HepG2 (cell line): Measurements from ENCODE around the gene ROM1. TPM values are rescaled to one million over a fixed set of nuclear protein-coding genes. Genes with fewer than 3 reads are reported as not detected.

Source experiments
- CEBPG ChIP-seq: IDR thresholded peaks from 2 replicates; pipeline ENCODE4 v1.6.1; 2016
- ETV5 ChIP-seq: IDR thresholded peaks from 2 replicates; pipeline ENCODE4 v1.6.1; 2018; ENCODE audit warnings: missing biosample characterization, missing genetic modification reagents, inconsistent platforms, borderline replicate concordance
- GRHL1 ChIP-seq: sonication (generic); formaldehyde crosslinking; conservative IDR thresholded peaks from 2 replicates; pipeline ENCODE4 v1.8.0; 2022; ENCODE audit warnings: missing genetic modification reagents
- GTF3A ChIP-seq: sonication (generic); formaldehyde crosslinking; conservative IDR thresholded peaks from 2 replicates; pipeline ENCODE4 v1.4.0; 2020; ENCODE audit warnings: mild to moderate bottlenecking, missing genetic modification reagents
- HMG20B ChIP-seq: conservative IDR thresholded peaks from 2 replicates; pipeline ENCODE4 v1.6.1; 2016; ENCODE audit warnings: missing genetic modification reagents, missing compliant biosample characterization
- HMGA1 ChIP-seq: sonication (generic); formaldehyde crosslinking; conservative IDR thresholded peaks from 2 replicates; pipeline ENCODE4 v1.4.0; 2020; ENCODE audit warnings: missing genetic modification reagents
- KDM5A ChIP-seq: fragments of 200-600 bp; sonication (generic); IDR thresholded peaks from 2 replicates; pipeline ENCODE4 v1.7.0; 2018; ENCODE audit warnings: antibody characterized with exemption, mild to moderate bottlenecking, low read length, borderline replicate concordance
- MYC ChIP-seq: sonication (generic); formaldehyde crosslinking; IDR thresholded peaks from 2 replicates; pipeline ENCODE4 v1.9.0; 2021; ENCODE audit warnings: missing genetic modification reagents, borderline replicate concordance
- PLRG1 ChIP-seq: fragments of 450-650 bp; conservative IDR thresholded peaks from 2 replicates; pipeline ENCODE4 v1.6.1; 2016
- YEATS4 ChIP-seq: sonication (generic); formaldehyde crosslinking; IDR thresholded peaks from 2 replicates; pipeline ENCODE4 v1.4.0; 2020; ENCODE audit warnings: missing genetic modification reagents, borderline replicate concordance
- polyA plus RNA-seq, 8 experiments: library from polyadenylated mRNA; depleted of rRNA in 3 of 8; stranded (reverse) in 7 of 8; unstranded in 1 of 8; fragments of >200 nt; fragmentation: Illumina TruSeq in 4 of 8; extraction: Trizol in 4 of 8; gene quantifications; 2 replicates each; pipeline versions ENCODE4 v1.2.1 to v1.2.3, GENCODE V29; 2011 to 2016; ENCODE audit warnings: low read depth in 4 of 8, missing spikeins in 1 of 8, mixed read lengths in 1 of 8; ENCODE audit not compliant: insufficient read depth in 1 of 8
- total RNA-seq, 5 experiments: library from RNA; depleted of rRNA; stranded (reverse); fragments of >200 nt; fragmentation: Illumina TruSeq; extraction: Trizol; gene quantifications; 2 replicates each; pipeline ENCODE4 v1.2.3, GENCODE V29; 2016; ENCODE audit warnings: low read depth in 1 of 5
- TF ChIP-seq, protein P1 (sequence below): IDR thresholded peaks from 2 replicates; pipeline ENCODE4 v1.6.1; 2016; ENCODE audit warnings: mild to moderate bottlenecking
- TF ChIP-seq, protein P2 (sequence below): sonication (generic); formaldehyde crosslinking; IDR thresholded peaks from 2 replicates; pipeline ENCODE4 v1.4.0; 2020; ENCODE audit warnings: missing genetic modification reagents
- TF ChIP-seq, protein P3 (sequence below): sonication (generic); formaldehyde crosslinking; IDR thresholded peaks from 2 replicates; pipeline ENCODE4 v1.9.0; 2022; ENCODE audit warnings: missing genetic modification reagents, mild to moderate bottlenecking, borderline replicate concordance
- TF ChIP-seq, protein P4 (sequence below): sonication (generic); formaldehyde crosslinking; IDR thresholded peaks from 2 replicates; pipeline ENCODE4 v1.4.0; 2020; ENCODE audit warnings: missing genetic modification reagents, borderline replicate concordance
- TF ChIP-seq, protein P5 (sequence below): sonication (generic); formaldehyde crosslinking; IDR thresholded peaks from 2 replicates; pipeline ENCODE4 v1.4.0; 2020; ENCODE audit warnings: missing genetic modification reagents, borderline replicate concordance
- TF ChIP-seq, protein P6 (sequence below): sonication (generic); formaldehyde crosslinking; IDR thresholded peaks from 2 replicates; pipeline ENCODE4 v1.8.0; 2022; ENCODE audit warnings: mild to moderate bottlenecking, missing genetic modification reagents, moderate library complexity

The ROM1 gene
- total and polyA plus RNA-seq, 2 of the 13 experiments (the other 11 are each of a cell fraction or from before 2014, with no cell fraction given): 1.2 to 2.4 TPM

DNA sequence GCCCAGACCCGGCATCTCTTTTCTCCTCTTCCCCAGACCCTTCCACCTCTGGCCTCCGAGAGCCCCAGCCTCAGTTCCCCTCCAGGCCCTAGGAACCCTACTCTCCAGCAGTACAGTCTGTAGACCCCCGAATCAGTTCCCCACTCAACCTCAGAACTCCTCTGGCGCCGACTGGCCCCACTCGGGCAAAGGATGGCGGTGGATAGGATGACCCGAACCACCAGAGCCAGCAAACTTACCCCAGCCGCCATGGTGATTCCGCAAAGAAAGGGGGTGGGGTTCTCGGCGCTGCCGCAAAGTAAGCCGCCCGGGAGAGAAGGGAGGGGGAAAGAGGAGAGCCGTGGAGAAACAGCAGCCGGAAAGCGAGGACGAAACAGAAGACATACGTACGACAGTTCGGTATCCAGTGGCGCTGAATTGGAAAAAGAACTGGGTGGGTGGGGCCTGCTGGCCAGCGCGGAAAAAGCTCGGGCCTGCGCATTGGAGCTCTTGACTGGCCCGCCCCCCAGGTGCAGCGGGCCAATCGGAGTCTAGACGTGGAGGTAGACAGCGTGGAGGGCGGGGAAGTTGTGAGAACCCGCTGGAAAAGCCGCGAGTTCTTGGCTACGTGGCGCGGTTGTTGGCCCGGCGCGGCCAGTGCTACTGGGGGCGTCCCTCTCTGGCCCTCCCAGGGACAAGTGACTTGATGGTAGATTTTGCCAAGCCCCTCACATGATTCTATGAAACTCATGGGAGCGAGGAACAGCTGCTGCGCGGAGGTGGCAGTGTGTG lies 39.3 kb upstream of the ROM1 start, which contains the start of gene EEF1G (continued):
- TF ChIP-seq, protein P1, sequence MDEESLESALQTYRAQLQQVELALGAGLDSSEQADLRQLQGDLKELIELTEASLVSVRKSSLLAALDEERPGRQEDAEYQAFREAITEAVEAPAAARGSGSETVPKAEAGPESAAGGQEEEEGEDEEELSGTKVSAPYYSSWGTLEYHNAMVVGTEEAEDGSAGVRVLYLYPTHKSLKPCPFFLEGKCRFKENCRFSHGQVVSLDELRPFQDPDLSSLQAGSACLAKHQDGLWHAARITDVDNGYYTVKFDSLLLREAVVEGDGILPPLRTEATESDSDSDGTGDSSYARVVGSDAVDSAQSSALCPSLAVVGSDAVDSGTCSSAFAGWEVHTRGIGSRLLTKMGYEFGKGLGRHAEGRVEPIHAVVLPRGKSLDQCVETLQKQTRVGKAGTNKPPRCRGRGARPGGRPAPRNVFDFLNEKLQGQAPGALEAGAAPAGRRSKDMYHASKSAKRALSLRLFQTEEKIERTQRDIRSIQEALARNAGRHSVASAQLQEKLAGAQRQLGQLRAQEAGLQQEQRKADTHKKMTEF (CRISPR knock-in tag): peak; percentile 47; the same call in 1 of the 2 replicates
- TF ChIP-seq CEBPG (CRISPR knock-in tag): no peak
- TF ChIP-seq KDM5A: peak; percentile 93; the same call in 1 of the 2 replicates
- TF ChIP-seq, protein P2, sequence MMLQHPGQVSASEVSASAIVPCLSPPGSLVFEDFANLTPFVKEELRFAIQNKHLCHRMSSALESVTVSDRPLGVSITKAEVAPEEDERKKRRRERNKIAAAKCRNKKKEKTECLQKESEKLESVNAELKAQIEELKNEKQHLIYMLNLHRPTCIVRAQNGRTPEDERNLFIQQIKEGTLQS (CRISPR knock-in tag): no peak
- TF ChIP-seq, protein P3, sequence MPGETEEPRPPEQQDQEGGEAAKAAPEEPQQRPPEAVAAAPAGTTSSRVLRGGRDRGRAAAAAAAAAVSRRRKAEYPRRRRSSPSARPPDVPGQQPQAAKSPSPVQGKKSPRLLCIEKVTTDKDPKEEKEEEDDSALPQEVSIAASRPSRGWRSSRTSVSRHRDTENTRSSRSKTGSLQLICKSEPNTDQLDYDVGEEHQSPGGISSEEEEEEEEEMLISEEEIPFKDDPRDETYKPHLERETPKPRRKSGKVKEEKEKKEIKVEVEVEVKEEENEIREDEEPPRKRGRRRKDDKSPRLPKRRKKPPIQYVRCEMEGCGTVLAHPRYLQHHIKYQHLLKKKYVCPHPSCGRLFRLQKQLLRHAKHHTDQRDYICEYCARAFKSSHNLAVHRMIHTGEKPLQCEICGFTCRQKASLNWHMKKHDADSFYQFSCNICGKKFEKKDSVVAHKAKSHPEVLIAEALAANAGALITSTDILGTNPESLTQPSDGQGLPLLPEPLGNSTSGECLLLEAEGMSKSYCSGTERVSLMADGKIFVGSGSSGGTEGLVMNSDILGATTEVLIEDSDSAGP: peak; percentile 28; the same call in 1 of the 2 replicates
- no peak for TF ChIP-seq HMG20B (CRISPR knock-in tag)
- TF ChIP-seq, protein P4, sequence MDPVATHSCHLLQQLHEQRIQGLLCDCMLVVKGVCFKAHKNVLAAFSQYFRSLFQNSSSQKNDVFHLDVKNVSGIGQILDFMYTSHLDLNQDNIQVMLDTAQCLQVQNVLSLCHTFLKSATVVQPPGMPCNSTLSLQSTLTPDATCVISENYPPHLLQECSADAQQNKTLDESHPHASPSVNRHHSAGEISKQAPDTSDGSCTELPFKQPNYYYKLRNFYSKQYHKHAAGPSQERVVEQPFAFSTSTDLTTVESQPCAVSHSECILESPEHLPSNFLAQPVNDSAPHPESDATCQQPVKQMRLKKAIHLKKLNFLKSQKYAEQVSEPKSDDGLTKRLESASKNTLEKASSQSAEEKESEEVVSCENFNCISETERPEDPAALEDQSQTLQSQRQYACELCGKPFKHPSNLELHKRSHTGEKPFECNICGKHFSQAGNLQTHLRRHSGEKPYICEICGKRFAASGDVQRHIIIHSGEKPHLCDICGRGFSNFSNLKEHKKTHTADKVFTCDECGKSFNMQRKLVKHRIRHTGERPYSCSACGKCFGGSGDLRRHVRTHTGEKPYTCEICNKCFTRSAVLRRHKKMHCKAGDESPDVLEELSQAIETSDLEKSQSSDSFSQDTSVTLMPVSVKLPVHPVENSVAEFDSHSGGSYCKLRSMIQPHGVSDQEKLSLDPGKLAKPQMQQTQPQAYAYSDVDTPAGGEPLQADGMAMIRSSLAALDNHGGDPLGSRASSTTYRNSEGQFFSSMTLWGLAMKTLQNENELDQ (CRISPR knock-in tag): no peak
- no peak for TF ChIP-seq PLRG1
- TF ChIP-seq, protein P5, sequence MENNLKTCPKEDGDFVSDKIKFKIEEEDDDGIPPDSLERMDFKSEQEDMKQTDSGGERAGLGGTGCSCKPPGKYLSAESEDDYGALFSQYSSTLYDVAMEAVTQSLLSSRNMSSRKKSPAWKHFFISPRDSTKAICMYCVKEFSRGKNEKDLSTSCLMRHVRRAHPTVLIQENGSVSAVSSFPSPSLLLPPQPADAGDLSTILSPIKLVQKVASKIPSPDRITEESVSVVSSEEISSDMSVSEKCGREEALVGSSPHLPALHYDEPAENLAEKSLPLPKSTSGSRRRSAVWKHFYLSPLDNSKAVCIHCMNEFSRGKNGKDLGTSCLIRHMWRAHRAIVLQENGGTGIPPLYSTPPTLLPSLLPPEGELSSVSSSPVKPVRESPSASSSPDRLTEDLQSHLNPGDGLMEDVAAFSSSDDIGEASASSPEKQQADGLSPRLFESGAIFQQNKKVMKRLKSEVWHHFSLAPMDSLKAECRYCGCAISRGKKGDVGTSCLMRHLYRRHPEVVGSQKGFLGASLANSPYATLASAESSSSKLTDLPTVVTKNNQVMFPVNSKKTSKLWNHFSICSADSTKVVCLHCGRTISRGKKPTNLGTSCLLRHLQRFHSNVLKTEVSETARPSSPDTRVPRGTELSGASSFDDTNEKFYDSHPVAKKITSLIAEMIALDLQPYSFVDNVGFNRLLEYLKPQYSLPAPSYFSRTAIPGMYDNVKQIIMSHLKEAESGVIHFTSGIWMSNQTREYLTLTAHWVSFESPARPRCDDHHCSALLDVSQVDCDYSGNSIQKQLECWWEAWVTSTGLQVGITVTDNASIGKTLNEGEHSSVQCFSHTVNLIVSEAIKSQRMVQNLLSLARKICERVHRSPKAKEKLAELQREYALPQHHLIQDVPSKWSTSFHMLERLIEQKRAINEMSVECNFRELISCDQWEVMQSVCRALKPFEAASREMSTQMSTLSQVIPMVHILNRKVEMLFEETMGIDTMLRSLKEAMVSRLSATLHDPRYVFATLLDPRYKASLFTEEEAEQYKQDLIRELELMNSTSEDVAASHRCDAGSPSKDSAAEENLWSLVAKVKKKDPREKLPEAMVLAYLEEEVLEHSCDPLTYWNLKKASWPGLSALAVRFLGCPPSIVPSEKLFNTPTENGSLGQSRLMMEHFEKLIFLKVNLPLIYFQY (CRISPR knock-in tag): no peak; the same call in none of the 2 replicates
- TF ChIP-seq HMGA1 (CRISPR knock-in tag): no peak
- no peak for TF ChIP-seq GTF3A (CRISPR knock-in tag)
- no peak for TF ChIP-seq ETV5
- TF ChIP-seq MYC (CRISPR knock-in tag): peak; percentile 55; the same call in 1 of the 2 replicates
- TF ChIP-seq, protein P6, sequence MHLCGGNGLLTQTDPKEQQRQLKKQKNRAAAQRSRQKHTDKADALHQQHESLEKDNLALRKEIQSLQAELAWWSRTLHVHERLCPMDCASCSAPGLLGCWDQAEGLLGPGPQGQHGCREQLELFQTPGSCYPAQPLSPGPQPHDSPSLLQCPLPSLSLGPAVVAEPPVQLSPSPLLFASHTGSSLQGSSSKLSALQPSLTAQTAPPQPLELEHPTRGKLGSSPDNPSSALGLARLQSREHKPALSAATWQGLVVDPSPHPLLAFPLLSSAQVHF (CRISPR knock-in tag): no peak
- peak; percentile 90 for TF ChIP-seq YEATS4 (CRISPR knock-in tag)
- TF ChIP-seq GRHL1 (CRISPR knock-in tag): no peak
